ENCODE results near the gene MYLK4. TPM values are rescaled to one million over a fixed set of nuclear protein-coding genes. Genes with fewer than 3 reads are reported as not detected.

The MYLK4 gene
- total and polyA plus RNA-seq, 2 donors (not counting 3 experiments of a cell fraction or from before 2014, with no cell fraction given), result 0.41 to 0.62 TPM

DNA sequence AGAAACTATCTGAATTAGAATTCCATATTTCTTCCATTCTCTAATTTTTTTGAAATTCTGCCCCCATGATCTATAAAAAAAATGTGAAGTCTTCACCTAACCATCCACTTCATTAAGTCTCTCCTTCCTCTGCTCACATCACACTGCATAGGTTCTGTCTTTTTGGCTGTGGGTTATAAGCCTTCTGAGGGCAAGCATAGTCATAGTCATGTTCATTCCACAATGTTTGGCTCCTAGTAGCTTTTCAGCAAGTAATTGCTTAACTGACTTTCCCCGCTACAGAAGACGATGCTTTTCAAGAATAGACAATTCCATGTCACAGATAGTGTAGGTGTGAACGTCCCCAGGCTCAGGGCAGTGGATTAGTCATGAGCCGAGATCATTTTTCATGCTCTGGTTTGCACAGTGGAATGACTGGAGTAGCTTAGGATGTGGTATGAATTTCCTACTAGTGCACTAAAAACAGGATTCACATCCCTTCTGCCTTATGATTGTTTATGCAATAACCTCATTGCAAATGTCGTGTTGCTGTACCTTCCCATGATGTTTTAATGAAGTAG, 43.5 kb upstream of the MYLK4 start:
- Histone ChIP-seq H3K4me2 (ENCODE audit: insufficient read depth, low read length) (no peak overlapping the region), H3K9me3 (replicated peaks; ENCODE audit: control insufficient read depth, insufficient read depth, low read length) (no peaks in the 10 kb centered on the region)

More for the DNA sequence above, 43.5 kb upstream of the MYLK4 start:
- FAIRE-seq, result no peak
- intact Hi-C loops (cut with micrococcal nuclease) (no loop called here), dilution Hi-C loops (cut with MboI; ENCODE audit: extremely low pct_ligation_motif_present, low sequenced_read_pairs) (no loop called here)
- Histone ChIP-seq H3K79me2 (ENCODE audit: control insufficient read depth, insufficient read depth, low read length) (no peaks in the 10 kb centered on the region), H2AFZ (ENCODE audit: low read depth, low read length) (no peak overlapping the region), H3K9me1 (replicated peaks; ENCODE audit: control insufficient read depth, extremely low read depth, insufficient read depth, low read length) (no peaks in the 10 kb centered on the region), H3K4me3 (replicated peaks in 1 of 3; ENCODE audit: insufficient read depth in 1 of 3, low read depth in 1 of 3, low read length in 3 of 3) (no peak overlapping the region), H3K9ac (replicated peaks; ENCODE audit: extremely low read depth, insufficient read depth, low read length) (no peak overlapping the region), H4K20me1 (replicated peaks; ENCODE audit: control insufficient read depth, extremely low read depth, insufficient read depth, low read length) (no peaks in the 10 kb centered on the region), H3K27me3 (ENCODE audit: control insufficient read depth in 2 of 2, insufficient read depth in 2 of 2, low read length in 2 of 2) (no peaks in the 10 kb centered on the region), H3K36me3 (ENCODE audit: control insufficient read depth in 2 of 2, extremely low read depth in 1 of 2, insufficient read depth in 2 of 2, low read length in 2 of 2) (no peaks in the 10 kb centered on the region), H3K4me1 (ENCODE audit: control insufficient read depth, extremely low read depth, insufficient read depth, low read length) (peaks cover 5% of the 10 kb centered on the region), H3K27ac (ENCODE audit: insufficient read depth, low read depth, low read length) (no peak overlapping the region)
- no peak for DNase-seq (ENCODE audit: low read depth, low spot score)
- CTCF ChIA-PET, result interaction anchor here (1.0 to 2.2 kb wide), 6 partner anchors 11 to 158 kb away, joined by 3 to 8 read pairs (median 4); partner anchors contain the start of gene SERPINB1
- BruUV-seq (replicated peaks), result no TSS peak
- no peak for TF ChIP-seq JUN (IDR thresholded peaks at IDR 0.05; ENCODE audit: borderline replicate concordance, insufficient read depth, insufficient read length, low read depth)
- TF ChIP-seq, protein P1, sequence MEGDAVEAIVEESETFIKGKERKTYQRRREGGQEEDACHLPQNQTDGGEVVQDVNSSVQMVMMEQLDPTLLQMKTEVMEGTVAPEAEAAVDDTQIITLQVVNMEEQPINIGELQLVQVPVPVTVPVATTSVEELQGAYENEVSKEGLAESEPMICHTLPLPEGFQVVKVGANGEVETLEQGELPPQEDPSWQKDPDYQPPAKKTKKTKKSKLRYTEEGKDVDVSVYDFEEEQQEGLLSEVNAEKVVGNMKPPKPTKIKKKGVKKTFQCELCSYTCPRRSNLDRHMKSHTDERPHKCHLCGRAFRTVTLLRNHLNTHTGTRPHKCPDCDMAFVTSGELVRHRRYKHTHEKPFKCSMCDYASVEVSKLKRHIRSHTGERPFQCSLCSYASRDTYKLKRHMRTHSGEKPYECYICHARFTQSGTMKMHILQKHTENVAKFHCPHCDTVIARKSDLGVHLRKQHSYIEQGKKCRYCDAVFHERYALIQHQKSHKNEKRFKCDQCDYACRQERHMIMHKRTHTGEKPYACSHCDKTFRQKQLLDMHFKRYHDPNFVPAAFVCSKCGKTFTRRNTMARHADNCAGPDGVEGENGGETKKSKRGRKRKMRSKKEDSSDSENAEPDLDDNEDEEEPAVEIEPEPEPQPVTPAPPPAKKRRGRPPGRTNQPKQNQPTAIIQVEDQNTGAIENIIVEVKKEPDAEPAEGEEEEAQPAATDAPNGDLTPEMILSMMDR (IDR thresholded peaks at IDR 0.05; ENCODE audit: extremely low read depth in 1 of 2, insufficient read depth in 1 of 2, low read depth in 1 of 2, low read length in 2 of 2), result no peak
- no peak for TF ChIP-seq GATA2 (IDR thresholded peaks at IDR 0.05; ENCODE audit: insufficient read depth, insufficient read length, low read depth, low read length)
- no peak for TF ChIP-seq MYC (IDR thresholded peaks at IDR 0.05; ENCODE audit: low read depth, low read length)
- TF ChIP-seq POLR2A (IDR thresholded peaks at IDR 0.05; ENCODE audit: low read depth, low read length), result no peak
- no peak for TF ChIP-seq EZH2 (IDR thresholded peaks at IDR 0.05; ENCODE audit: borderline replicate concordance, low read depth, low read length, severe bottlenecking)
- TF ChIP-seq POLR2AphosphoS5 (IDR thresholded peaks at IDR 0.05; ENCODE audit: insufficient read depth, low read depth, low read length), result no peak
- no peak for TF ChIP-seq FOS (IDR thresholded peaks at IDR 0.05; ENCODE audit: borderline replicate concordance, insufficient read depth, low read length)
- TF ChIP-seq, protein P2, sequence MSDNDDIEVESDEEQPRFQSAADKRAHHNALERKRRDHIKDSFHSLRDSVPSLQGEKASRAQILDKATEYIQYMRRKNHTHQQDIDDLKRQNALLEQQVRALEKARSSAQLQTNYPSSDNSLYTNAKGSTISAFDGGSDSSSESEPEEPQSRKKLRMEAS (IDR thresholded peaks at IDR 0.05; ENCODE audit: insufficient read depth, insufficient read length), result no peak
- POLR2A ChIA-PET, result no interaction called here
